Liver (tissue), 9 donors: ENCODE results near the gene SLC25A19. TPM values are rescaled to one million over a fixed set of nuclear protein-coding genes. Genes with fewer than 3 reads are reported as not detected.

Experiments used
- DNase-seq: peaks from one replicate; pipeline ENCODE4 v3.0.0-alpha.2; 2017; ENCODE audit warnings: low spot score
- H3K27ac ChIP-seq, 2 donors: one replicate each; pipeline ENCODE4 v1.7.0; 2013; ENCODE audit warnings: inconsistent platforms in 2 of 2, low read length in 2 of 2, control low read depth in 1 of 2, low read depth in 1 of 2, mild to moderate bottlenecking in 1 of 2
- H3K27me3 ChIP-seq, 4 donors: one replicate each; pipeline versions ENCODE4 v1.6.1 to v1.7.0; 2013; ENCODE audit warnings: low read length in 3 of 4, inconsistent platforms in 1 of 4, mild to moderate bottlenecking in 1 of 4, moderate library complexity in 1 of 4; ENCODE audit not compliant: control insufficient read depth in 4 of 4, insufficient read depth in 4 of 4
- H3K36me3 ChIP-seq, 4 donors: one replicate each; pipeline versions ENCODE4 v1.6.1 to v1.7.0; 2013; ENCODE audit warnings: low read length in 3 of 4, mild to moderate bottlenecking in 3 of 4, low read depth in 1 of 4, moderate library complexity in 1 of 4; ENCODE audit not compliant: control insufficient read depth in 4 of 4, insufficient read depth in 3 of 4
- H3K4me1 ChIP-seq, 4 donors: one replicate each; pipeline versions ENCODE4 v1.6.1 to v1.7.0; 2013; ENCODE audit warnings: low read length in 3 of 4, mild to moderate bottlenecking in 3 of 4, moderate library complexity in 1 of 4; ENCODE audit not compliant: control insufficient read depth in 4 of 4, insufficient read depth in 4 of 4
- H3K4me3 ChIP-seq, 3 donors: one replicate each; pipeline versions ENCODE4 v1.6.1 to v1.7.0; 2013; ENCODE audit warnings: low read length in 3 of 3, control low read depth in 1 of 3, low read depth in 1 of 3, mild to moderate bottlenecking in 1 of 3
- H3K9ac ChIP-seq, 2 donors: one replicate each; pipeline ENCODE4 v1.7.0; 2013; ENCODE audit warnings: low read length in 2 of 2, mild to moderate bottlenecking in 2 of 2, moderate library complexity in 2 of 2, control low read depth in 1 of 2, low read depth in 1 of 2
- H3K9me3 ChIP-seq, 4 donors: one replicate each; pipeline versions ENCODE4 v1.6.1 to v1.7.0; 2013; ENCODE audit warnings: low read length in 3 of 4; ENCODE audit not compliant: control insufficient read depth in 4 of 4
- EGR1 ChIP-seq, 2 donors: IDR thresholded peaks; 2 replicates each; pipeline ENCODE4 v1.6.1; 2016 to 2018; ENCODE audit warnings: antibody characterized with exemption in 2 of 2, low read depth in 2 of 2
- FOXA2 ChIP-seq: IDR thresholded peaks from 2 replicates; pipeline ENCODE4 v1.6.1; 2016; ENCODE audit warnings: antibody characterized with exemption
- GABPA ChIP-seq, 2 donors: IDR thresholded peaks in 1 of 2; conservative IDR thresholded peaks in 1 of 2; 2 replicates each; pipeline ENCODE4 v1.6.1; 2016; ENCODE audit warnings: antibody characterized with exemption in 2 of 2, mild to moderate bottlenecking in 1 of 2, moderate library complexity in 1 of 2
- HNF4A ChIP-seq, 2 donors: conservative IDR thresholded peaks; 2 replicates each; pipeline ENCODE4 v1.6.1; 2016; ENCODE audit warnings: antibody characterized with exemption in 2 of 2, mild to moderate bottlenecking in 2 of 2
- HNF4G ChIP-seq: IDR thresholded peaks from 2 replicates; pipeline ENCODE4 v1.6.1; 2016; ENCODE audit warnings: antibody characterized with exemption
- JUND ChIP-seq, 2 donors: IDR thresholded peaks; 2 replicates each; pipeline ENCODE4 v1.6.1; 2016; ENCODE audit warnings: antibody characterized with exemption in 2 of 2
- NR2F2 ChIP-seq: IDR thresholded peaks from 2 replicates; pipeline ENCODE4 v1.6.1; 2016; ENCODE audit warnings: antibody characterized with exemption
- RXRA ChIP-seq, 2 donors: IDR thresholded peaks; 2 replicates each; pipeline ENCODE4 v1.6.1; 2017 to 2018; ENCODE audit warnings: antibody characterized with exemption in 2 of 2, mild to moderate bottlenecking in 1 of 2
- SP1 ChIP-seq: IDR thresholded peaks from 2 replicates; pipeline ENCODE4 v1.6.1; 2018; ENCODE audit warnings: antibody characterized with exemption, mild to moderate bottlenecking
- TAF1 ChIP-seq: conservative IDR thresholded peaks from 2 replicates; pipeline ENCODE4 v1.6.1; 2016; ENCODE audit warnings: antibody characterized with exemption, mild to moderate bottlenecking
- YY1 ChIP-seq: IDR thresholded peaks from 2 replicates; pipeline ENCODE4 v1.6.1; 2016; ENCODE audit warnings: antibody characterized with exemption, mild to moderate bottlenecking
- whole genome bisulfite sequencing: extraction: QIAGEN DNeasy Blood & Tissue Kit; methylation state at CpG from one replicate; pipeline ENCODE4 v1.1.7; 2013; 5-methylcytosine and 5-hydroxymethylcytosine counted together
- polyA plus RNA-seq, 2 donors: library from polyadenylated mRNA; stranded (reverse) in 1 of 2; unstranded in 1 of 2; fragments of 200-250 nt in 1 of 2; fragments of >200 nt in 1 of 2; fragmentation: Nextera tagmentation in 1 of 2; extraction: Ambion mirVana in 1 of 2; gene quantifications; one replicate each; pipeline versions ENCODE4 v1.2.1 to v1.2.3, GENCODE V29; 2013 to 2015
- total RNA-seq, 2 donors: library from RNA; depleted of rRNA; stranded (reverse); fragments of >200 nt; gene quantifications; one replicate each; pipeline ENCODE4 v1.2.3, GENCODE V29; 2014
- TF ChIP-seq, protein P1 (sequence below): IDR thresholded peaks from 2 replicates; pipeline ENCODE4 v1.6.1; 2016; ENCODE audit warnings: antibody characterized with exemption
- TF ChIP-seq, protein P2 (sequence below): IDR thresholded peaks from 2 replicates; pipeline ENCODE4 v1.6.1; 2016; ENCODE audit warnings: antibody characterized with exemption, mild to moderate bottlenecking
- TF ChIP-seq, protein P3 (sequence below): fragments of 150-350 bp; IDR thresholded peaks from 2 replicates; pipeline ENCODE4 v1.5.1; 2017; ENCODE audit warnings: improper control_type of control experiment, low read depth, low read length; ENCODE audit not compliant: missing input control
- TF ChIP-seq, protein P4 (sequence below): IDR thresholded peaks from 2 replicates; pipeline ENCODE4 v1.6.1; 2016; ENCODE audit warnings: antibody characterized with exemption
- TF ChIP-seq, protein P5 (sequence below): IDR thresholded peaks from 2 replicates; pipeline ENCODE4 v1.6.1; 2016; ENCODE audit warnings: antibody characterized with exemption
- donor health status: healthy.
- donor health status: healthy.
- donor health status: healthy.
- donor health status: healthy.
- donor health status: healthy.

SLC25A19 gene
- total and polyA plus RNA-seq, 4 donors: 4.7 to 9.5 (median 6.6) TPM

DNA sequence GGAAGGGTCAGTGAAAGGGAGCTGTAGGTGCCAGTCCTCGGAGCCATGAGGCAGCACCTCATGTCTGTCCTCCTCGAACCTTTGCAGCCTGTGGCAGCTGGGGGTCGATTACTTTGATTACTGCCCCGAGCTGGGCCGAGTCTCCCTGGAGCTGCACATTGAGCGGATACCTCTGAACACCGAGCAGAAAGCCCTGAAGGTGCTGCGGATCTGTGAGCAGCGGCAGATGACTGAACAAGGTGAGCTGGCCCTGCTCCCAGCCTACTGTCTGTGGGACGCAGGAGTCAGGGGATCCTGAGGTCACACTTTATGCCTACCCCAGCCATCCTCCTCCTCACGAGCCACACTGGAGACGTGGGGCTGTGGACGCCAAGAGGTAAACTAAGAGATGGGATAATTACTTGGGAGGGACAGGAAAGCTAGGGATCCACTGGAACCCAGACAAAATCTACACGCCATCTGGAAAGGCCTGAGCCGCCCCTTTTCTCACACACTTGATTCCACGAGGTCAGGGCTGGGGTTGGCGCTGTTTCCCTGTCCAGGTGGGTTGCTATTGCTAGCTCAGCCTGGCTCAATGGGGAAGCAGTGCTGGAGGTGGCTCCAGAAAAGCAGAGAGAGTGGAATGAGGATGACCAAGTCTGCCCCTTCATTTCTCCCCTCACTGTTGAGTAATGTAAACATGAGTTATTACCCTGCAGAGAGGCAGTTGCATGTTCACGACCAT is 57.3 kb downstream of the SLC25A19 start:
- DNase-seq: no peak
- no peak overlapping the region for H3K4me3 ChIP-seq
- WGBS: 92% methylated on average over 18 of the region's 18 CpGs
- no peak overlapping the region for H3K27ac ChIP-seq
- no peaks in the 10 kb centered on the region for H3K9me3 ChIP-seq
- TF ChIP-seq EGR1 (IDR thresholded peaks at IDR 0.05; ENCODE audit: low read depth in 2 of 2) (no peak), JUND (IDR thresholded peaks at IDR 0.05) (no peak), YY1 (no peak), TAF1 (no peak), SP1 (no peak), NR2F2 (no peak), RXRA (IDR thresholded peaks at IDR 0.05) (no peak), FOXA2 (no peak), GABPA (IDR thresholded peaks at IDR 0.05 in 1 of 2, conservative IDR thresholded peaks at IDR 0.05 in 1 of 2) (no peak)
- TF ChIP-seq, protein P1, sequence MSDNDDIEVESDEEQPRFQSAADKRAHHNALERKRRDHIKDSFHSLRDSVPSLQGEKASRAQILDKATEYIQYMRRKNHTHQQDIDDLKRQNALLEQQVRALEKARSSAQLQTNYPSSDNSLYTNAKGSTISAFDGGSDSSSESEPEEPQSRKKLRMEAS: no peak
- TF ChIP-seq, protein P2, sequence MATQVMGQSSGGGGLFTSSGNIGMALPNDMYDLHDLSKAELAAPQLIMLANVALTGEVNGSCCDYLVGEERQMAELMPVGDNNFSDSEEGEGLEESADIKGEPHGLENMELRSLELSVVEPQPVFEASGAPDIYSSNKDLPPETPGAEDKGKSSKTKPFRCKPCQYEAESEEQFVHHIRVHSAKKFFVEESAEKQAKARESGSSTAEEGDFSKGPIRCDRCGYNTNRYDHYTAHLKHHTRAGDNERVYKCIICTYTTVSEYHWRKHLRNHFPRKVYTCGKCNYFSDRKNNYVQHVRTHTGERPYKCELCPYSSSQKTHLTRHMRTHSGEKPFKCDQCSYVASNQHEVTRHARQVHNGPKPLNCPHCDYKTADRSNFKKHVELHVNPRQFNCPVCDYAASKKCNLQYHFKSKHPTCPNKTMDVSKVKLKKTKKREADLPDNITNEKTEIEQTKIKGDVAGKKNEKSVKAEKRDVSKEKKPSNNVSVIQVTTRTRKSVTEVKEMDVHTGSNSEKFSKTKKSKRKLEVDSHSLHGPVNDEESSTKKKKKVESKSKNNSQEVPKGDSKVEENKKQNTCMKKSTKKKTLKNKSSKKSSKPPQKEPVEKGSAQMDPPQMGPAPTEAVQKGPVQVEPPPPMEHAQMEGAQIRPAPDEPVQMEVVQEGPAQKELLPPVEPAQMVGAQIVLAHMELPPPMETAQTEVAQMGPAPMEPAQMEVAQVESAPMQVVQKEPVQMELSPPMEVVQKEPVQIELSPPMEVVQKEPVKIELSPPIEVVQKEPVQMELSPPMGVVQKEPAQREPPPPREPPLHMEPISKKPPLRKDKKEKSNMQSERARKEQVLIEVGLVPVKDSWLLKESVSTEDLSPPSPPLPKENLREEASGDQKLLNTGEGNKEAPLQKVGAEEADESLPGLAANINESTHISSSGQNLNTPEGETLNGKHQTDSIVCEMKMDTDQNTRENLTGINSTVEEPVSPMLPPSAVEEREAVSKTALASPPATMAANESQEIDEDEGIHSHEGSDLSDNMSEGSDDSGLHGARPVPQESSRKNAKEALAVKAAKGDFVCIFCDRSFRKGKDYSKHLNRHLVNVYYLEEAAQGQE: no peak
- TF ChIP-seq, protein P3, sequence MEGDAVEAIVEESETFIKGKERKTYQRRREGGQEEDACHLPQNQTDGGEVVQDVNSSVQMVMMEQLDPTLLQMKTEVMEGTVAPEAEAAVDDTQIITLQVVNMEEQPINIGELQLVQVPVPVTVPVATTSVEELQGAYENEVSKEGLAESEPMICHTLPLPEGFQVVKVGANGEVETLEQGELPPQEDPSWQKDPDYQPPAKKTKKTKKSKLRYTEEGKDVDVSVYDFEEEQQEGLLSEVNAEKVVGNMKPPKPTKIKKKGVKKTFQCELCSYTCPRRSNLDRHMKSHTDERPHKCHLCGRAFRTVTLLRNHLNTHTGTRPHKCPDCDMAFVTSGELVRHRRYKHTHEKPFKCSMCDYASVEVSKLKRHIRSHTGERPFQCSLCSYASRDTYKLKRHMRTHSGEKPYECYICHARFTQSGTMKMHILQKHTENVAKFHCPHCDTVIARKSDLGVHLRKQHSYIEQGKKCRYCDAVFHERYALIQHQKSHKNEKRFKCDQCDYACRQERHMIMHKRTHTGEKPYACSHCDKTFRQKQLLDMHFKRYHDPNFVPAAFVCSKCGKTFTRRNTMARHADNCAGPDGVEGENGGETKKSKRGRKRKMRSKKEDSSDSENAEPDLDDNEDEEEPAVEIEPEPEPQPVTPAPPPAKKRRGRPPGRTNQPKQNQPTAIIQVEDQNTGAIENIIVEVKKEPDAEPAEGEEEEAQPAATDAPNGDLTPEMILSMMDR: no peak
- H3K36me3 ChIP-seq: peaks cover 9 to 78% (median 50%) of the 10 kb centered on the region in 4 donors
- H3K9ac ChIP-seq: no peak overlapping the region
- H3K4me1 ChIP-seq: no peaks in the 10 kb centered on the region
- H3K27me3 ChIP-seq: no peaks in the 10 kb centered on the region

DNA sequence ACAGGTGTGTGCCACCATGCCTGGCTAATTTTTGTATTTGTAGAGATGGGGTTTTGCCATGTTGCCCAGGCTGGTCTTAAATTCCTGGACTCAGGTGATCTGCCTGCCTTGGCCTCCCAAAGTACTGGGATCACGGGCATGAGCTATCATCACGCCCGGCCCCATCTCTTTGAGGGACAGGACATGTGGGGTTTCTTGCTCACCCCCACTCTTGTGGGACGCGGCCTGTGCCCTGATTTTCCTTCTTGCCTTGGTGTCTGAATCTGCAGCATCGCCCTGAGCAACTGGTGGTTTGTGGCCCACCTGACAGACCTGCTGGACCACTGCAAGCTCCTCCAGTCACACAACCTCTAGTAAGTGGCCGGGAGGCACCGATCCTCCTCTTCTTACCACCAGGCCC is 58.2 kb downstream of the SLC25A19 start:
- no peaks in the 10 kb centered on the region for H3K9me3 ChIP-seq
- no peak overlapping the region for H3K9ac ChIP-seq
- H3K4me1 ChIP-seq: no peaks in the 10 kb centered on the region
- H3K27ac ChIP-seq: no peak overlapping the region
- WGBS: 98% methylated on average over 8 of the region's 8 CpGs
- H3K4me3 ChIP-seq: no peak overlapping the region
- H3K36me3 ChIP-seq: peaks cover 9 to 78% (median 49%) of the 10 kb centered on the region in 4 donors
- no peak for DNase-seq
- TF ChIP-seq JUND (IDR thresholded peaks at IDR 0.05) (no peak), TAF1 (no peak), SP1 (no peak), FOXA2 (no peak), YY1 (no peak), RXRA (IDR thresholded peaks at IDR 0.05) (no peak), HNF4A (conservative IDR thresholded peaks at IDR 0.05) (no peak), EGR1 (IDR thresholded peaks at IDR 0.05; ENCODE audit: low read depth in 2 of 2) (no peak), HNF4G (no peak), GABPA (IDR thresholded peaks at IDR 0.05 in 1 of 2, conservative IDR thresholded peaks at IDR 0.05 in 1 of 2) (no peak)
- TF ChIP-seq, protein P4, sequence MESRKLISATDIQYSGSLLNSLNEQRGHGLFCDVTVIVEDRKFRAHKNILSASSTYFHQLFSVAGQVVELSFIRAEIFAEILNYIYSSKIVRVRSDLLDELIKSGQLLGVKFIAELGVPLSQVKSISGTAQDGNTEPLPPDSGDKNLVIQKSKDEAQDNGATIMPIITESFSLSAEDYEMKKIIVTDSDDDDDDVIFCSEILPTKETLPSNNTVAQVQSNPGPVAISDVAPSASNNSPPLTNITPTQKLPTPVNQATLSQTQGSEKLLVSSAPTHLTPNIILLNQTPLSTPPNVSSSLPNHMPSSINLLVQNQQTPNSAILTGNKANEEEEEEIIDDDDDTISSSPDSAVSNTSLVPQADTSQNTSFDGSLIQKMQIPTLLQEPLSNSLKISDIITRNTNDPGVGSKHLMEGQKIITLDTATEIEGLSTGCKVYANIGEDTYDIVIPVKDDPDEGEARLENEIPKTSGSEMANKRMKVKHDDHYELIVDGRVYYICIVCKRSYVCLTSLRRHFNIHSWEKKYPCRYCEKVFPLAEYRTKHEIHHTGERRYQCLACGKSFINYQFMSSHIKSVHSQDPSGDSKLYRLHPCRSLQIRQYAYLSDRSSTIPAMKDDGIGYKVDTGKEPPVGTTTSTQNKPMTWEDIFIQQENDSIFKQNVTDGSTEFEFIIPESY: no peak
- TF ChIP-seq, protein P2: no peak
- TF ChIP-seq, protein P1: no peak
- TF ChIP-seq, protein P5, sequence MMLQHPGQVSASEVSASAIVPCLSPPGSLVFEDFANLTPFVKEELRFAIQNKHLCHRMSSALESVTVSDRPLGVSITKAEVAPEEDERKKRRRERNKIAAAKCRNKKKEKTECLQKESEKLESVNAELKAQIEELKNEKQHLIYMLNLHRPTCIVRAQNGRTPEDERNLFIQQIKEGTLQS: no peak
- H3K27me3 ChIP-seq: no peaks in the 10 kb centered on the region
